ENCODE data around the gene ARHGAP24. TPM values are rescaled to one million over a fixed set of nuclear protein-coding genes. Genes with fewer than 3 reads are reported as not detected.

The ARHGAP24 gene
- total RNA-seq, 1 experiment from 2014 or later = 17.4 TPM

DNA sequence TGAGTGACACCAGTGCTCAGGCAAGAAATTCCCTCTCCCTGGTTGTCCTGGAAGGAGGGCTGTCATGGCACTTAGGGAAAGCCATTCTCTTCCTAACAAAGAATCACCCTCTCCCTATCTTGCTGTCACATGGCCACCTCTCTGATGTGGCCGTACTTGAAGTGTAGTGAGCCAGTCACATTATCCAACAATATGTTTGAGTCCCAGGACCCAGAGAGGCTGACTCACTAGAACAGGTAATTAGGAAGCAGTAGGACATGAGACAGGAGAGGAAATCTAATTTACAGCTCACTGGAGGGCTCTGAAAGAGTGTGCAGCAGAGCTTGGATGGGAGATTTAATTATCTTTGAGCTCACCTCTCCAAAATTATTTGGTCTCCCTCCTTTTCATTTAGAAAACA is 299.1 kb downstream of the ARHGAP24 start:
- POLR2A ChIA-PET = no interaction called here
- ATAC-seq (no peak), DNase-seq (ENCODE audit: low read depth, low spot score) (no peak)
- in situ Hi-C loops (cut with HindIII; ENCODE audit: low pct_unique_long_range_greater_than_20kb, low sequenced_read_pairs) (no loop called here), intact Hi-C loops (cut with micrococcal nuclease; ENCODE audit: unreplicated experiment) (no loop called here)
- Histone ChIP-seq H3K36me3 (ENCODE audit: control insufficient read depth, insufficient read depth, low read length) (no peaks in the 10 kb centered on the region), H3K9me3 (ENCODE audit: control insufficient read depth, insufficient read depth, low read depth, low read length) (no peaks in the 10 kb centered on the region), H3K27ac (ENCODE audit: low read length) (no peak overlapping the region), H3K4me3 (ENCODE audit: low read depth in 2 of 2, low read length in 2 of 2) (no peak overlapping the region), H3K4me1 (ENCODE audit: control insufficient read depth, insufficient read depth, low read length) (no peaks in the 10 kb centered on the region), H3K27me3 (ENCODE audit: control insufficient read depth, insufficient read depth, low read length) (no peaks in the 10 kb centered on the region)
- TF ChIP-seq, protein P1, sequence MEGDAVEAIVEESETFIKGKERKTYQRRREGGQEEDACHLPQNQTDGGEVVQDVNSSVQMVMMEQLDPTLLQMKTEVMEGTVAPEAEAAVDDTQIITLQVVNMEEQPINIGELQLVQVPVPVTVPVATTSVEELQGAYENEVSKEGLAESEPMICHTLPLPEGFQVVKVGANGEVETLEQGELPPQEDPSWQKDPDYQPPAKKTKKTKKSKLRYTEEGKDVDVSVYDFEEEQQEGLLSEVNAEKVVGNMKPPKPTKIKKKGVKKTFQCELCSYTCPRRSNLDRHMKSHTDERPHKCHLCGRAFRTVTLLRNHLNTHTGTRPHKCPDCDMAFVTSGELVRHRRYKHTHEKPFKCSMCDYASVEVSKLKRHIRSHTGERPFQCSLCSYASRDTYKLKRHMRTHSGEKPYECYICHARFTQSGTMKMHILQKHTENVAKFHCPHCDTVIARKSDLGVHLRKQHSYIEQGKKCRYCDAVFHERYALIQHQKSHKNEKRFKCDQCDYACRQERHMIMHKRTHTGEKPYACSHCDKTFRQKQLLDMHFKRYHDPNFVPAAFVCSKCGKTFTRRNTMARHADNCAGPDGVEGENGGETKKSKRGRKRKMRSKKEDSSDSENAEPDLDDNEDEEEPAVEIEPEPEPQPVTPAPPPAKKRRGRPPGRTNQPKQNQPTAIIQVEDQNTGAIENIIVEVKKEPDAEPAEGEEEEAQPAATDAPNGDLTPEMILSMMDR (IDR thresholded peaks at IDR 0.05) = no peak
- no peak for TF ChIP-seq SIN3A (IDR thresholded peaks at IDR 0.05; ENCODE audit: borderline replicate concordance, insufficient read depth, low read depth, low read length)
- TF ChIP-seq POLR2AphosphoS5 (IDR thresholded peaks at IDR 0.05; ENCODE audit: low read depth, low read length) = no peak
- no peak for TF ChIP-seq TCF7L2 (IDR thresholded peaks at IDR 0.05; ENCODE audit: low read depth, low read length)
- TF ChIP-seq, protein P2, sequence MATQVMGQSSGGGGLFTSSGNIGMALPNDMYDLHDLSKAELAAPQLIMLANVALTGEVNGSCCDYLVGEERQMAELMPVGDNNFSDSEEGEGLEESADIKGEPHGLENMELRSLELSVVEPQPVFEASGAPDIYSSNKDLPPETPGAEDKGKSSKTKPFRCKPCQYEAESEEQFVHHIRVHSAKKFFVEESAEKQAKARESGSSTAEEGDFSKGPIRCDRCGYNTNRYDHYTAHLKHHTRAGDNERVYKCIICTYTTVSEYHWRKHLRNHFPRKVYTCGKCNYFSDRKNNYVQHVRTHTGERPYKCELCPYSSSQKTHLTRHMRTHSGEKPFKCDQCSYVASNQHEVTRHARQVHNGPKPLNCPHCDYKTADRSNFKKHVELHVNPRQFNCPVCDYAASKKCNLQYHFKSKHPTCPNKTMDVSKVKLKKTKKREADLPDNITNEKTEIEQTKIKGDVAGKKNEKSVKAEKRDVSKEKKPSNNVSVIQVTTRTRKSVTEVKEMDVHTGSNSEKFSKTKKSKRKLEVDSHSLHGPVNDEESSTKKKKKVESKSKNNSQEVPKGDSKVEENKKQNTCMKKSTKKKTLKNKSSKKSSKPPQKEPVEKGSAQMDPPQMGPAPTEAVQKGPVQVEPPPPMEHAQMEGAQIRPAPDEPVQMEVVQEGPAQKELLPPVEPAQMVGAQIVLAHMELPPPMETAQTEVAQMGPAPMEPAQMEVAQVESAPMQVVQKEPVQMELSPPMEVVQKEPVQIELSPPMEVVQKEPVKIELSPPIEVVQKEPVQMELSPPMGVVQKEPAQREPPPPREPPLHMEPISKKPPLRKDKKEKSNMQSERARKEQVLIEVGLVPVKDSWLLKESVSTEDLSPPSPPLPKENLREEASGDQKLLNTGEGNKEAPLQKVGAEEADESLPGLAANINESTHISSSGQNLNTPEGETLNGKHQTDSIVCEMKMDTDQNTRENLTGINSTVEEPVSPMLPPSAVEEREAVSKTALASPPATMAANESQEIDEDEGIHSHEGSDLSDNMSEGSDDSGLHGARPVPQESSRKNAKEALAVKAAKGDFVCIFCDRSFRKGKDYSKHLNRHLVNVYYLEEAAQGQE (IDR thresholded peaks at IDR 0.05; ENCODE audit: insufficient read depth in 1 of 2, low read depth in 2 of 2, low read length in 1 of 2) = no peak
- BruUV-seq (replicated peaks) = no TSS peak
- CTCF ChIA-PET = no interaction called here

DNA sequence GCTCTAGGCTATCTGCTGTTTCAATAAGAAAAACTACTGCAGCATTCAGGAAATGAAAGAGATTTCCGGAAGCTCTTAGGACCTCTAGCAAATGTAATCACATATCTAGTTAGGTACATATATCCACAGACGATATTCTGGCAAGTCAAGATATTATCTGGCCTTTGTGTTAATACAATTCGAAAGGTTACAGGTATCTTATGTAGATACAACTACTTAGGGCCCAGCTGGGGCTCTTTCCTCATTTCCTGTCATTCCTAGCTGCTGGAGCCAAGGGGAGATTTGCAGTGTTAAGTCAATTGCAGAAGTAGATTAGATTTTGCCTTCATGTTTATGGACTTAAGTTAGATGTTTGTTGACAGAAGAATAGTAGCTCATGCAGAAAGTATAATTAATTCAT is 299.5 kb downstream of the ARHGAP24 start:
- intact Hi-C loops (cut with micrococcal nuclease; ENCODE audit: unreplicated experiment) = no loop called here
- H3K4me1 ChIP-seq (ENCODE audit: control insufficient read depth, insufficient read depth, low read length) = 0 out of 2 replicates have a peak, but pooled peaks cover 3% of the 10 kb centered on the region
- CTCF ChIA-PET = no interaction called here

More for the DNA sequence above, 299.5 kb downstream of the ARHGAP24 start:
- Histone ChIP-seq H3K27me3 (ENCODE audit: control insufficient read depth, insufficient read depth, low read length) (no peaks in the 10 kb centered on the region), H3K4me3 (ENCODE audit: low read depth in 2 of 2, low read length in 2 of 2) (no peak overlapping the region), H3K9me3 (ENCODE audit: control insufficient read depth, insufficient read depth, low read depth, low read length) (no peaks in the 10 kb centered on the region), H3K27ac (ENCODE audit: low read length) (no peak overlapping the region), H3K36me3 (ENCODE audit: control insufficient read depth, insufficient read depth, low read length) (no peaks in the 10 kb centered on the region)
- BruUV-seq (replicated peaks) = no TSS peak
- ATAC-seq (no peak), DNase-seq (ENCODE audit: low read depth, low spot score) (no peak)
- TF ChIP-seq, protein P2 (IDR thresholded peaks at IDR 0.05; ENCODE audit: insufficient read depth in 1 of 2, low read depth in 2 of 2, low read length in 1 of 2) = no peak
- TF ChIP-seq, protein P1 (IDR thresholded peaks at IDR 0.05) = no peak
- TF ChIP-seq TCF7L2 (IDR thresholded peaks at IDR 0.05; ENCODE audit: low read depth, low read length) (no peak), POLR2AphosphoS5 (IDR thresholded peaks at IDR 0.05; ENCODE audit: low read depth, low read length) (no peak), SIN3A (IDR thresholded peaks at IDR 0.05; ENCODE audit: borderline replicate concordance, insufficient read depth, low read depth, low read length) (no peak)
- POLR2A ChIA-PET = no interaction called here
- in situ Hi-C loops (cut with HindIII; ENCODE audit: low pct_unique_long_range_greater_than_20kb, low sequenced_read_pairs) = no loop called here
